Measurements from ENCODE around the gene COL8A1.

GRCh38 chr3:99663977-99664376 lies 25.6 kb downstream of the COL8A1 start:
- no peak for TF ChIP-seq CTCF (IDR thresholded peaks at IDR 0.05; ENCODE audit: poor library complexity)
- no peak for TF ChIP-seq EZH2 (IDR thresholded peaks at IDR 0.05; ENCODE audit: borderline replicate concordance)
